ENCODE measurements around the gene SNX7.

GRCh38 chr1:98766255-98766654 lies 104.7 kb downstream of the SNX7 start:
- TF ChIP-seq POLR2A (IDR thresholded peaks at IDR 0.05; ENCODE audit: low read length) (no peak), CTCF (IDR thresholded peaks at IDR 0.05) (no peak), REST (IDR thresholded peaks at IDR 0.05) (no peak), EP300 (IDR thresholded peaks at IDR 0.05) (no peak), HOXB5 (CRISPR knock-in tag; IDR thresholded peaks at IDR 0.05) (no peak), RFX5 (IDR thresholded peaks at IDR 0.05) (no peak), JUN (IDR thresholded peaks at IDR 0.05) (no peak), FOSL2 (IDR thresholded peaks at IDR 0.05) (no peak), FOSL2 (CRISPR knock-in tag; IDR thresholded peaks at IDR 0.05) (no peak), NFE2L2 (conservative IDR thresholded peaks at IDR 0.05; ENCODE audit: low read length) (no peak), ESRRA (IDR thresholded peaks at IDR 0.05; ENCODE audit: borderline replicate concordance, low read length) (no peak), RAD21 (conservative IDR thresholded peaks at IDR 0.05 in 1 of 2, IDR thresholded peaks at IDR 0.05 in 1 of 2) (no peak), ZC3H11A (IDR thresholded peaks at IDR 0.05) (no peak)

Data from A549 (cell line).